GM12878 (cell line): ENCODE data around the gene NKIRAS1. TPM values are rescaled to one million over a fixed set of nuclear protein-coding genes. Genes with fewer than 3 reads are reported as not detected.
A peak's percentile ranks its signal among the peaks of the same experiment; 100 is the strongest.

ENCODE experiments used
- ATAC-seq: fragments of 200-7000 bp; cut with Tn5 transposase; 3 replicates; pipeline ENCODE4 v1.9.1; 2020; ENCODE audit warnings: mild to moderate bottlenecking, moderate library complexity
- BruUV-seq: library from RNA; stranded (reverse); fragments of 400-500 nt; replicated peaks from 2 replicates; lab custom pipeline; 2021; lab: Mats Ljungman, UMichigan
- CTCF ChIA-PET: fragments of 300-600 bp; sonication (Branson Sonifier 250); formaldehyde crosslinking; extraction: SDS; loops from one replicate; lab custom pipeline; 2021; ENCODE audit warnings: inconsistent platforms; lab: Yijun Ruan, JAX
- POLR2A ChIA-PET: fragments of 350-600 bp; formaldehyde crosslinking; extraction: SDS; loops from one replicate; lab custom pipeline; 2021; ENCODE audit warnings: inconsistent platforms; lab: Charles Lee
- RAD21 ChIA-PET: fragments of 300-600 bp; sonication (Branson Sonifier 250); formaldehyde crosslinking; loops from one replicate; lab custom pipeline; 2023; ENCODE audit warnings: antibody characterized with exemption; ENCODE audit not compliant: unreplicated experiment; lab: Charles Lee
- SMC1A ChIA-PET: fragments of 300-600 bp; sonication (Branson Sonifier 250); formaldehyde crosslinking; loops from one replicate; lab custom pipeline; 2023; ENCODE audit not compliant: unreplicated experiment, uncharacterized antibody; lab: Charles Lee
- DNase-seq: peaks from one replicate; pipeline ENCODE4 v3.0.0-alpha.2; 2011; ENCODE audit warnings: low read depth, low spot score
- FAIRE-seq: peaks from 3 replicates; lab custom pipeline; 2011; peaks lifted over from hg19 to GRCh38; lab: Jason Lieb, UNC
- H2AFZ ChIP-seq: 2 replicates; pipeline ENCODE4 v1.6.0; 2011; ENCODE audit warnings: low read depth, low read length, control low read depth; ENCODE audit not compliant: control insufficient read depth
- H3K27ac ChIP-seq: 2 replicates; pipeline ENCODE4 v1.5.1; 2011; ENCODE audit warnings: control low read depth; ENCODE audit not compliant: control insufficient read depth, insufficient read depth
- H3K27me3 ChIP-seq, 2 experiments: replicated peaks in 1 of 2; 2 replicates each; pipeline versions ENCODE4 v1.6.0 to v1.6.1; 2011; ENCODE audit warnings: low read length in 1 of 2; ENCODE audit not compliant: control insufficient read depth in 2 of 2, insufficient read depth in 2 of 2
- H3K36me3 ChIP-seq, 2 experiments: 2 replicates each; pipeline ENCODE4 v1.5.1; 2011; ENCODE audit warnings: low read length in 1 of 2; ENCODE audit not compliant: control insufficient read depth in 2 of 2, insufficient read depth in 2 of 2
- H3K4me1 ChIP-seq: 2 replicates; pipeline ENCODE4 v1.6.1; 2011; ENCODE audit warnings: mild to moderate bottlenecking, low read length, moderate library complexity, mixed read lengths; ENCODE audit not compliant: control insufficient read depth, insufficient read depth
- H3K4me2 ChIP-seq: 2 replicates; pipeline ENCODE4 v1.6.0; 2011; ENCODE audit warnings: control low read depth; ENCODE audit not compliant: control insufficient read depth, insufficient read depth
- H3K4me3 ChIP-seq: fragments of 200-600 bp; sonication (generic); 2 replicates; pipeline ENCODE4 v1.5.1; 2016
- H3K79me2 ChIP-seq: 2 replicates; pipeline ENCODE4 v1.6.0; 2011; ENCODE audit warnings: low read length; ENCODE audit not compliant: control insufficient read depth, insufficient read depth
- H3K9ac ChIP-seq: 2 replicates; pipeline ENCODE4 v1.8.0; 2011; ENCODE audit warnings: low read length, control low read depth, mixed read lengths; ENCODE audit not compliant: control insufficient read depth, insufficient read depth
- H3K9me3 ChIP-seq: replicated peaks from 3 replicates; pipeline ENCODE4 v1.5.1; 2011; ENCODE audit warnings: mild to moderate bottlenecking, low read length; ENCODE audit not compliant: control insufficient read depth, insufficient read depth
- H4K20me1 ChIP-seq: 2 replicates; pipeline ENCODE4 v1.6.0; 2011; ENCODE audit not compliant: control insufficient read depth, insufficient read depth
- EGR1 ChIP-seq, 2 experiments: IDR thresholded peaks; 1 replicate in 1 of 2; 2 replicates in 1 of 2; pipeline ENCODE4 v1.6.1; 2011 to 2012; ENCODE audit warnings: low read depth in 2 of 2, low read length in 2 of 2, borderline replicate concordance in 1 of 2, mild to moderate bottlenecking in 1 of 2, moderate library complexity in 1 of 2
- JUND ChIP-seq: IDR thresholded peaks from 2 replicates; pipeline ENCODE4 v1.6.1; 2012; ENCODE audit warnings: low read depth, mild to moderate bottlenecking, low read length, improper control_type of control experiment, moderate library complexity
- MTA3 ChIP-seq: IDR thresholded peaks from 2 replicates; pipeline ENCODE4 v1.6.1; 2012; ENCODE audit warnings: low read length, inconsistent platforms, borderline replicate concordance
- POLR2AphosphoS2 ChIP-seq: IDR thresholded peaks from 2 replicates; pipeline ENCODE4 v1.6.1; 2011; ENCODE audit warnings: low read depth, mild to moderate bottlenecking, low read length, improper control_type of control experiment, moderate library complexity
- RB1 ChIP-seq: fragments of 450-650 bp; formaldehyde crosslinking; IDR thresholded peaks from 2 replicates; pipeline ENCODE4 v1.6.1; 2017; ENCODE audit warnings: mild to moderate bottlenecking, borderline replicate concordance
- SPI1 ChIP-seq: IDR thresholded peaks from 2 replicates; pipeline ENCODE4 v1.6.1; 2011; ENCODE audit warnings: low read depth, mild to moderate bottlenecking, low read length, moderate library complexity, borderline replicate concordance; ENCODE audit not compliant: insufficient read depth
- WGBS: methylation state at CpG from one replicate; pipeline ENCODE4 v1.1.6; 2016; ENCODE audit warnings: low lambda C conversion rate; ENCODE audit not compliant: insufficient replicate concordance, insufficient coverage; ENCODE audit errors: missing lambda C conversion rate; 5-methylcytosine and 5-hydroxymethylcytosine counted together
- in situ Hi-C: fragments of 300-500 bp; cut with MboI; formaldehyde crosslinking; loops from 9 replicates; pipeline ENCODE4 v1.14.3; 2018; ENCODE audit warnings: mixed read lengths
- intact Hi-C: fragments of 100-400 bp; cut with micrococcal nuclease; formaldehyde crosslinking; loops from one replicate; pipeline ENCODE4 v1.14.2; 2022; ENCODE audit not compliant: unreplicated experiment
- polyA plus RNA-seq, 11 experiments: library from polyadenylated mRNA; depleted of rRNA in 4 of 11; unstranded in 6 of 11; stranded (reverse) in 5 of 11; fragments of >200 nt; fragmentation: Nextera tagmentation in 4 of 11; fragmentation: Illumina TruSeq in 1 of 11; extraction: Ambion mirVana in 4 of 11; extraction: Trizol in 1 of 11; gene quantifications; 1 replicate in 1 of 11; 2 replicates in 10 of 11; pipeline versions ENCODE4 v1.2.1 to v1.2.3, GENCODE V29; 2011 to 2016; ENCODE audit warnings: inconsistent platforms in 2 of 11, missing spikeins in 2 of 11, low read depth in 1 of 11
- total RNA-seq, 4 experiments: library from RNA; depleted of rRNA in 3 of 4; stranded (reverse); fragments of >200 nt in 3 of 4; fragmentation: Illumina TruSeq in 1 of 4; extraction: Trizol in 1 of 4; gene quantifications; 2 replicates each; pipeline versions ENCODE4 v1.2.1 to v1.2.3, GENCODE V29; 2013 to 2021
- TF ChIP-seq, protein P1 (sequence below): fragments of 450-650 bp; IDR thresholded peaks from 2 replicates; pipeline ENCODE4 v1.6.1; 2017; ENCODE audit warnings: low read depth, mild to moderate bottlenecking, moderate library complexity
- TF ChIP-seq, protein P2 (sequence below): fragments of 450-650 bp; IDR thresholded peaks from 2 replicates; pipeline ENCODE4 v1.6.1; 2017; ENCODE audit warnings: mild to moderate bottlenecking
- TF ChIP-seq, protein P3 (sequence below): fragments of 450-650 bp; formaldehyde crosslinking; IDR thresholded peaks from 2 replicates; pipeline ENCODE4 v1.5.0; 2022; ENCODE audit warnings: mild to moderate bottlenecking, missing genetic modification characterization
- TF ChIP-seq, protein P4 (sequence below), 3 experiments: IDR thresholded peaks in 2 of 3; conservative IDR thresholded peaks in 1 of 3; 2 replicates each; pipeline ENCODE4 v1.5.1; 2011; ENCODE audit warnings: low read depth in 3 of 3, low read length in 3 of 3, mild to moderate bottlenecking in 3 of 3, control low read depth in 2 of 3, moderate library complexity in 2 of 3, inconsistent platforms in 1 of 3, mixed read lengths in 1 of 3; ENCODE audit not compliant: control insufficient read depth in 2 of 3, insufficient read depth in 1 of 3; ENCODE audit errors: extremely low read depth in 1 of 3

The NKIRAS1 gene
- total and polyA plus RNA-seq, 10 of the 15 experiments (the other 5 are each of a cell fraction or from before 2014, with no cell fraction given), result 7.1 to 17.9 (median 10.9) TPM

DNA sequence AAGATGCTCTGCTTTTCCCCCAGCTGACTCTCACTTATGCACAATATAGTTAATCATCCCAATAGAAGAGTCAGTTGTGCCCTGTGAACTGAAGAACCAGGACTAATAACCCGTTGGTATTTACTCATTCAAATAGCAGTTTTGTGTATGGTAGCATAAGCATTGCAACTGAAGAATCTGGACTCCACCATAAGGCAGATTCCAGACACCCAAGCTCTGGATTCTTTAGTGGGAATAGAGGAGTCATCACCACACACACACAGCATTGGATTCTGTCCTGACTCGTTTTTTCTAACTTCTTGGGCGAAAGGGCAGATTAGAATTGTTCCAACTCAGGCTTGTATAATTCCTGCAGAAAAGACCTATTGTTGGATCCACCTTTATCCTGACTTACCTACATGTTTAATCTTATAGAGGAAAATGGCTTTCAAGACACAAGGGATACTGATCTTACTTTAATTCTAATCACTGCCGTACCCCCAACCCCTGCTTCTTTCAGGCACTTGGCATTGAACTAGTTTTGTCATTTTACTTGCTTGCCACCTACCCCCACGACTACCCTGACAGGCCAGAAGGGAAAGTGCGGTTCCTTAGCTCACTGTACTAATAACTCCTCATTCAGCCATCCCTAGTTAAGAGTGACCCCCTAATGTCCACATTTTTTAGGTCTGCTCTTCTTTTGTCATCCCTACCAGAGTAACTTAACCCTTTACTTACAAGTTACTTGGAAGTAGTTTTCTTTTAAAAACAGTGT is 42.3 kb downstream of the NKIRAS1 start:
- 75% methylated on average over 6 of the region's 6 CpGs for WGBS
- ChIA-PET CTCF (interaction anchor here (0.6 to 2.3 kb wide), 6 partner anchors 14 to 390 kb away, joined by 3 to 9 read pairs (median 5); no protein-coding TSS in a partner anchor), RAD21 (interaction anchor here (0.7 to 1.4 kb wide), 2 partner anchors 17 to 37 kb away, joined by 3 read pairs; no protein-coding TSS in a partner anchor), POLR2A (interaction anchor here (1.6 kb wide), 1 partner anchor 42 kb away, joined by 3 read pairs; the partner anchor contains the start of genes NKIRAS1 and RPL15), SMC1A (interaction anchor here (0.8 to 1.8 kb wide), 7 partner anchors 13 to 123 kb away, joined by 3 to 5 read pairs (median 4); no protein-coding TSS in a partner anchor)
- no peak overlapping the region for H3K9ac ChIP-seq
- no peak overlapping the region for H2AFZ ChIP-seq
- intact Hi-C loops (no loop called here), in situ Hi-C loops (no loop called here)
- H3K27me3 ChIP-seq, result no peaks in the 10 kb centered on the region
- DNase-seq (no peak), FAIRE-seq (no peak), ATAC-seq (peak; percentile 23)
- H4K20me1 ChIP-seq, result no peaks in the 10 kb centered on the region
- H3K4me2 ChIP-seq, result no peak overlapping the region
- no peak overlapping the region for H3K27ac ChIP-seq
- no peak overlapping the region for H3K4me3 ChIP-seq
- peaks cover 2 to 5% of the 10 kb centered on the region in 2 experiments; a peak in 3 of 4 replicates for H3K36me3 ChIP-seq
- no peaks in the 10 kb centered on the region for H3K9me3 ChIP-seq
- BruUV-seq, result no TSS peak
- H3K4me1 ChIP-seq, result no peaks in the 10 kb centered on the region
- peaks cover 42% of the 10 kb centered on the region for H3K79me2 ChIP-seq
- TF ChIP-seq POLR2AphosphoS2 (no peak), MTA3 (no peak), EGR1 (IDR thresholded peaks at IDR 0.05; ENCODE audit: borderline replicate concordance in 1 of 2, low read depth in 2 of 2, low read length in 2 of 2) (no peak), RB1 (no peak), JUND (no peak), SPI1 (no peak)
- TF ChIP-seq, protein P1, sequence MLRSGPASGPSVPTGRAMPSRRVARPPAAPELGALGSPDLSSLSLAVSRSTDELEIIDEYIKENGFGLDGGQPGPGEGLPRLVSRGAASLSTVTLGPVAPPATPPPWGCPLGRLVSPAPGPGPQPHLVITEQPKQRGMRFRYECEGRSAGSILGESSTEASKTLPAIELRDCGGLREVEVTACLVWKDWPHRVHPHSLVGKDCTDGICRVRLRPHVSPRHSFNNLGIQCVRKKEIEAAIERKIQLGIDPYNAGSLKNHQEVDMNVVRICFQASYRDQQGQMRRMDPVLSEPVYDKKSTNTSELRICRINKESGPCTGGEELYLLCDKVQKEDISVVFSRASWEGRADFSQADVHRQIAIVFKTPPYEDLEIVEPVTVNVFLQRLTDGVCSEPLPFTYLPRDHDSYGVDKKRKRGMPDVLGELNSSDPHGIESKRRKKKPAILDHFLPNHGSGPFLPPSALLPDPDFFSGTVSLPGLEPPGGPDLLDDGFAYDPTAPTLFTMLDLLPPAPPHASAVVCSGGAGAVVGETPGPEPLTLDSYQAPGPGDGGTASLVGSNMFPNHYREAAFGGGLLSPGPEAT, result no peak
- TF ChIP-seq, protein P2, sequence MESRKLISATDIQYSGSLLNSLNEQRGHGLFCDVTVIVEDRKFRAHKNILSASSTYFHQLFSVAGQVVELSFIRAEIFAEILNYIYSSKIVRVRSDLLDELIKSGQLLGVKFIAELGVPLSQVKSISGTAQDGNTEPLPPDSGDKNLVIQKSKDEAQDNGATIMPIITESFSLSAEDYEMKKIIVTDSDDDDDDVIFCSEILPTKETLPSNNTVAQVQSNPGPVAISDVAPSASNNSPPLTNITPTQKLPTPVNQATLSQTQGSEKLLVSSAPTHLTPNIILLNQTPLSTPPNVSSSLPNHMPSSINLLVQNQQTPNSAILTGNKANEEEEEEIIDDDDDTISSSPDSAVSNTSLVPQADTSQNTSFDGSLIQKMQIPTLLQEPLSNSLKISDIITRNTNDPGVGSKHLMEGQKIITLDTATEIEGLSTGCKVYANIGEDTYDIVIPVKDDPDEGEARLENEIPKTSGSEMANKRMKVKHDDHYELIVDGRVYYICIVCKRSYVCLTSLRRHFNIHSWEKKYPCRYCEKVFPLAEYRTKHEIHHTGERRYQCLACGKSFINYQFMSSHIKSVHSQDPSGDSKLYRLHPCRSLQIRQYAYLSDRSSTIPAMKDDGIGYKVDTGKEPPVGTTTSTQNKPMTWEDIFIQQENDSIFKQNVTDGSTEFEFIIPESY, result no peak
- TF ChIP-seq, protein P3, sequence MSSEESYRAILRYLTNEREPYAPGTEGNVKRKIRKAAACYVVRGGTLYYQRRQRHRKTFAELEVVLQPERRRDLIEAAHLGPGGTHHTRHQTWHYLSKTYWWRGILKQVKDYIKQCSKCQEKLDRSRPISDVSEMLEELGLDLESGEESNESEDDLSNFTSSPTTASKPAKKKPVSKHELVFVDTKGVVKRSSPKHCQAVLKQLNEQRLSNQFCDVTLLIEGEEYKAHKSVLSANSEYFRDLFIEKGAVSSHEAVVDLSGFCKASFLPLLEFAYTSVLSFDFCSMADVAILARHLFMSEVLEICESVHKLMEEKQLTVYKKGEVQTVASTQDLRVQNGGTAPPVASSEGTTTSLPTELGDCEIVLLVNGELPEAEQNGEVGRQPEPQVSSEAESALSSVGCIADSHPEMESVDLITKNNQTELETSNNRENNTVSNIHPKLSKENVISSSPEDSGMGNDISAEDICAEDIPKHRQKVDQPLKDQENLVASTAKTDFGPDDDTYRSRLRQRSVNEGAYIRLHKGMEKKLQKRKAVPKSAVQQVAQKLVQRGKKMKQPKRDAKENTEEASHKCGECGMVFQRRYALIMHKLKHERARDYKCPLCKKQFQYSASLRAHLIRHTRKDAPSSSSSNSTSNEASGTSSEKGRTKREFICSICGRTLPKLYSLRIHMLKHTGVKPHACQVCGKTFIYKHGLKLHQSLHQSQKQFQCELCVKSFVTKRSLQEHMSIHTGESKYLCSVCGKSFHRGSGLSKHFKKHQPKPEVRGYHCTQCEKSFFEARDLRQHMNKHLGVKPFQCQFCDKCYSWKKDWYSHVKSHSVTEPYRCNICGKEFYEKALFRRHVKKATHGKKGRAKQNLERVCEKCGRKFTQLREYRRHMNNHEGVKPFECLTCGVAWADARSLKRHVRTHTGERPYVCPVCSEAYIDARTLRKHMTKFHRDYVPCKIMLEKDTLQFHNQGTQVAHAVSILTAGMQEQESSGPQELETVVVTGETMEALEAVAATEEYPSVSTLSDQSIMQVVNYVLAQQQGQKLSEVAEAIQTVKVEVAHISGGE (CRISPR knock-in tag), result no peak
- TF ChIP-seq, protein P4, sequence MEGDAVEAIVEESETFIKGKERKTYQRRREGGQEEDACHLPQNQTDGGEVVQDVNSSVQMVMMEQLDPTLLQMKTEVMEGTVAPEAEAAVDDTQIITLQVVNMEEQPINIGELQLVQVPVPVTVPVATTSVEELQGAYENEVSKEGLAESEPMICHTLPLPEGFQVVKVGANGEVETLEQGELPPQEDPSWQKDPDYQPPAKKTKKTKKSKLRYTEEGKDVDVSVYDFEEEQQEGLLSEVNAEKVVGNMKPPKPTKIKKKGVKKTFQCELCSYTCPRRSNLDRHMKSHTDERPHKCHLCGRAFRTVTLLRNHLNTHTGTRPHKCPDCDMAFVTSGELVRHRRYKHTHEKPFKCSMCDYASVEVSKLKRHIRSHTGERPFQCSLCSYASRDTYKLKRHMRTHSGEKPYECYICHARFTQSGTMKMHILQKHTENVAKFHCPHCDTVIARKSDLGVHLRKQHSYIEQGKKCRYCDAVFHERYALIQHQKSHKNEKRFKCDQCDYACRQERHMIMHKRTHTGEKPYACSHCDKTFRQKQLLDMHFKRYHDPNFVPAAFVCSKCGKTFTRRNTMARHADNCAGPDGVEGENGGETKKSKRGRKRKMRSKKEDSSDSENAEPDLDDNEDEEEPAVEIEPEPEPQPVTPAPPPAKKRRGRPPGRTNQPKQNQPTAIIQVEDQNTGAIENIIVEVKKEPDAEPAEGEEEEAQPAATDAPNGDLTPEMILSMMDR (IDR thresholded peaks at IDR 0.05 in 2 of 3, conservative IDR thresholded peaks at IDR 0.05 in 1 of 3; ENCODE audit: control insufficient read depth in 2 of 3, extremely low read depth in 1 of 3, insufficient read depth in 1 of 3, low read depth in 3 of 3, low read length in 3 of 3), result no peak
